WTC11 (cell line): ENCODE data around the gene CLK1. TPM values are rescaled to one million over a fixed set of nuclear protein-coding genes. Genes with fewer than 3 reads are reported as not detected.

Experiments used
- ATAC-seq: fragments of 200-7000 bp; cut with Tn5 transposase; 2 replicates; pipeline ENCODE4 v1.10.0; 2021; ENCODE audit warnings: mild to moderate bottlenecking, moderate library complexity
- CTCF ChIA-PET: fragments of 300-600 bp; sonication (Branson Sonifier 250); formaldehyde crosslinking; loops from one replicate; lab custom pipeline; 2021; ENCODE audit warnings: antibody characterized with exemption; lab: Charles Lee
- POLR2A ChIA-PET: fragments of 350-600 bp; sonication (Branson Sonifier 250); formaldehyde crosslinking; loops from one replicate; lab custom pipeline; 2021; ENCODE audit warnings: antibody characterized with exemption; lab: Charles Lee
- DNase-seq: peaks from one replicate; pipeline ENCODE4 v3.0.0; 2021; ENCODE audit warnings: low spot score
- H3K27ac Mint-ChIP-seq: 2 replicates; pipeline ENCODE4 v1.8.0; 2021; ENCODE audit warnings: mixed read lengths
- H3K27me3 Mint-ChIP-seq: 2 replicates; pipeline ENCODE4 v1.8.0; 2021; ENCODE audit warnings: low read depth, mild to moderate bottlenecking, moderate library complexity, mixed read lengths
- H3K36me3 Mint-ChIP-seq: 2 replicates; pipeline ENCODE4 v1.8.0; 2021; ENCODE audit warnings: mixed read lengths
- H3K4me1 Mint-ChIP-seq: 2 replicates; pipeline ENCODE4 v1.8.0; 2022; ENCODE audit warnings: mixed read lengths
- H3K4me3 Mint-ChIP-seq: 2 replicates; pipeline ENCODE4 v1.8.0; 2021; ENCODE audit warnings: mild to moderate bottlenecking, moderate library complexity, mixed read lengths
- H3K9me3 Mint-ChIP-seq: 2 replicates; pipeline ENCODE4 v1.8.0; 2021; ENCODE audit warnings: mixed read lengths
- AR ChIP-seq: fragments of 250-450 bp; sonication (Bioruptor Pico); IDR thresholded peaks from 2 replicates; pipeline ENCODE4 v1.9.0; 2021; ENCODE audit warnings: mild to moderate bottlenecking
- CREB1 ChIP-seq: sonication (generic); formaldehyde crosslinking; IDR thresholded peaks from 2 replicates; pipeline ENCODE4 v1.8.0; 2023; ENCODE audit warnings: mild to moderate bottlenecking, missing genetic modification reagents
- FOXJ3 ChIP-seq: sonication (generic); formaldehyde crosslinking; IDR thresholded peaks from 2 replicates; pipeline ENCODE4 v1.9.0; 2021; ENCODE audit warnings: missing genetic modification reagents, mild to moderate bottlenecking, borderline replicate concordance
- FOXK1 ChIP-seq: sonication (generic); formaldehyde crosslinking; IDR thresholded peaks from 2 replicates; pipeline ENCODE4 v1.8.0; 2022; ENCODE audit warnings: mild to moderate bottlenecking, moderate library complexity, missing genetic modification reagents
- GTF2I ChIP-seq: fragments of 250-450 bp; sonication (Bioruptor Pico); conservative IDR thresholded peaks from 2 replicates; pipeline ENCODE4 v1.4.0; 2021; ENCODE audit warnings: mild to moderate bottlenecking
- MLX ChIP-seq: sonication (generic); formaldehyde crosslinking; IDR thresholded peaks from 2 replicates; pipeline ENCODE4 v1.8.1; 2023; ENCODE audit warnings: mild to moderate bottlenecking, missing genetic modification reagents, moderate library complexity
- NFYB ChIP-seq: sonication (generic); formaldehyde crosslinking; conservative IDR thresholded peaks from 2 replicates; pipeline ENCODE4 v1.8.0; 2022; ENCODE audit warnings: low read depth, missing genetic modification reagents
- RELA ChIP-seq: sonication (generic); formaldehyde crosslinking; IDR thresholded peaks from 2 replicates; pipeline ENCODE4 v1.8.1; 2022; ENCODE audit warnings: missing genetic modification reagents, mild to moderate bottlenecking, borderline replicate concordance
- RORB ChIP-seq: fragments of 250-450 bp; sonication (Bioruptor Pico); IDR thresholded peaks from 2 replicates; pipeline ENCODE4 v1.9.0; 2021; ENCODE audit warnings: mild to moderate bottlenecking
- SOX15 ChIP-seq: fragments of 250-450 bp; sonication (Bioruptor Pico); IDR thresholded peaks from 2 replicates; pipeline ENCODE4 v1.9.0; 2021; ENCODE audit warnings: mild to moderate bottlenecking
- SP1 ChIP-seq: sonication (generic); formaldehyde crosslinking; conservative IDR thresholded peaks from 2 replicates; pipeline ENCODE4 v1.8.1; 2022; ENCODE audit warnings: missing genetic modification reagents
- TCF7 ChIP-seq: sonication (generic); formaldehyde crosslinking; IDR thresholded peaks from 2 replicates; pipeline ENCODE4 v1.8.0; 2022; ENCODE audit warnings: mild to moderate bottlenecking, low read depth, missing genetic modification reagents, moderate library complexity
- TEAD1 ChIP-seq: sonication (generic); formaldehyde crosslinking; IDR thresholded peaks from 2 replicates; pipeline ENCODE4 v1.8.0; 2022; ENCODE audit warnings: mild to moderate bottlenecking, missing genetic modification reagents
- TP53 ChIP-seq: sonication (generic); formaldehyde crosslinking; IDR thresholded peaks from 2 replicates; pipeline ENCODE4 v1.8.1; 2023; ENCODE audit warnings: mild to moderate bottlenecking, missing genetic modification reagents
- ZMAT4 ChIP-seq: fragments of 250-450 bp; sonication (Bioruptor Pico); IDR thresholded peaks from 2 replicates; pipeline ENCODE4 v1.9.0; 2021; ENCODE audit warnings: mild to moderate bottlenecking
- ZNF219 ChIP-seq: sonication (generic); formaldehyde crosslinking; IDR thresholded peaks from 2 replicates; pipeline ENCODE4 v1.8.0; 2023; ENCODE audit warnings: missing genetic modification reagents, mild to moderate bottlenecking, borderline replicate concordance
- ZNF263 ChIP-seq: sonication (generic); formaldehyde crosslinking; IDR thresholded peaks from 2 replicates; pipeline ENCODE4 v1.8.1; 2022; ENCODE audit warnings: low read depth, mild to moderate bottlenecking, moderate library complexity, missing genetic modification reagents
- ZSCAN18 ChIP-seq: fragments of 250-450 bp; sonication (Bioruptor Pico); IDR thresholded peaks from 2 replicates; pipeline ENCODE4 v2.1.2; 2022; ENCODE audit warnings: mild to moderate bottlenecking, moderate library complexity
- total RNA-seq: library from RNA; stranded (reverse); gene quantifications from 3 replicates; pipeline ENCODE4 v1.2.3, GENCODE V29; 2021

CLK1 gene
- total RNA-seq, 1 experiment from 2014 or later = 25.5 TPM

GRCh38 chr2:200814917-200815316 lies 49.5 kb downstream of the CLK1 start:
- H3K27me3 Mint-ChIP-seq = no peaks in the 10 kb centered on the region
- ATAC-seq (no peak), DNase-seq (no peak)
- POLR2A ChIA-PET = no interaction called here
- TF ChIP-seq FOXJ3 (CRISPR knock-in tag) = no peak
- H3K4me1 Mint-ChIP-seq = peaks cover 21% of the 10 kb centered on the region
- H3K27ac Mint-ChIP-seq = no peak overlapping the region
- CTCF ChIA-PET = no interaction called here
- H3K9me3 Mint-ChIP-seq = no peaks in the 10 kb centered on the region
- H3K36me3 Mint-ChIP-seq = peaks cover 66% of the 10 kb centered on the region
- H3K4me3 Mint-ChIP-seq = no peak overlapping the region

GRCh38 chr2:200814276-200814815 lies 50.1 kb downstream of the CLK1 start:
- POLR2A ChIA-PET = no interaction called here

More at GRCh38 chr2:200814276-200814815, 50.1 kb downstream of the CLK1 start:
- TF ChIP-seq GTF2I (no peak), ZNF263 (CRISPR knock-in tag) (no peak), TCF7 (no peak), TEAD1 (CRISPR knock-in tag) (no peak), RORB (CRISPR knock-in tag) (no peak), NFYB (no peak), CREB1 (CRISPR knock-in tag) (no peak), ZMAT4 (CRISPR knock-in tag) (no peak), MLX (no peak), RELA (CRISPR knock-in tag) (no peak), AR (no peak), ZNF219 (CRISPR knock-in tag) (no peak), TP53 (no peak), SP1 (CRISPR knock-in tag) (no peak), FOXK1 (CRISPR knock-in tag) (no peak), SOX15 (CRISPR knock-in tag) (no peak), ZSCAN18 (CRISPR knock-in tag) (no peak)
- TF ChIP-seq, all 79 proteins: peak for 0
- CTCF ChIA-PET = no interaction called here
- DNase-seq (no peak), ATAC-seq (no peak)
- no peaks in the 10 kb centered on the region for H3K27me3 Mint-ChIP-seq
- H3K4me1 Mint-ChIP-seq = peaks cover 22% of the 10 kb centered on the region
- no peak overlapping the region for H3K27ac Mint-ChIP-seq
- no peaks in the 10 kb centered on the region for H3K9me3 Mint-ChIP-seq
- H3K4me3 Mint-ChIP-seq = no peak overlapping the region
- peaks cover 61% of the 10 kb centered on the region for H3K36me3 Mint-ChIP-seq
